KMS-11 (cell line): ENCODE measurements around the gene APBB1IP.

ENCODE experiments used
- H2AFZ ChIP-seq: fragments of 200-600 bp; sonication (generic); 2 replicates; pipeline ENCODE4 v1.6.1; 2016; ENCODE audit warnings: antibody characterized with exemption, mixed run types, low read depth
- H3K27ac ChIP-seq: fragments of 200-600 bp; sonication (generic); 2 replicates; pipeline ENCODE4 v1.6.1; 2016; ENCODE audit warnings: mild to moderate bottlenecking, mixed run types
- H3K27me3 ChIP-seq: fragments of 200-600 bp; sonication (generic); 2 replicates; pipeline ENCODE4 v1.6.1; 2017; ENCODE audit warnings: mild to moderate bottlenecking, low read depth, mixed run types, moderate library complexity; ENCODE audit not compliant: insufficient read depth
- H3K36me3 ChIP-seq: fragments of 200-600 bp; sonication (generic); 2 replicates; pipeline ENCODE4 v1.6.1; 2017; ENCODE audit warnings: mild to moderate bottlenecking, mixed run types; ENCODE audit not compliant: insufficient read depth
- H3K4me1 ChIP-seq: fragments of 200-600 bp; sonication (generic); 2 replicates; pipeline ENCODE4 v1.6.1; 2016; ENCODE audit warnings: mild to moderate bottlenecking, low read depth, mixed run types; ENCODE audit not compliant: poor library complexity, severe bottlenecking
- H3K4me2 ChIP-seq: fragments of 200-600 bp; sonication (generic); 2 replicates; pipeline ENCODE4 v1.7.0; 2016; ENCODE audit warnings: mild to moderate bottlenecking, mixed run types
- H3K4me3 ChIP-seq: fragments of 200-600 bp; sonication (generic); IDR thresholded peaks from 2 replicates; pipeline ENCODE4 v1.6.1; 2017; ENCODE audit warnings: low read depth, low read length, mixed read lengths; ENCODE audit not compliant: insufficient read depth
- H3K79me2 ChIP-seq: fragments of 200-600 bp; sonication (generic); 2 replicates; pipeline ENCODE4 v1.6.1; 2016; ENCODE audit warnings: low read depth, mixed run types; ENCODE audit not compliant: insufficient read depth
- H3K9ac ChIP-seq: fragments of 200-600 bp; sonication (generic); 2 replicates; pipeline ENCODE4 v1.6.1; 2016; ENCODE audit warnings: mild to moderate bottlenecking, mixed run types
- H4K20me1 ChIP-seq: fragments of 200-600 bp; sonication (generic); 2 replicates; pipeline ENCODE4 v1.6.1; 2016; ENCODE audit warnings: mild to moderate bottlenecking, mixed run types; ENCODE audit not compliant: insufficient read depth
- TF ChIP-seq, protein P1 (sequence below): fragments of 200-600 bp; sonication (generic); conservative IDR thresholded peaks from 2 replicates; pipeline ENCODE4 v1.6.1; 2017; ENCODE audit warnings: low read depth, mild to moderate bottlenecking, antibody characterized with exemption, low read length, moderate library complexity, mixed read lengths

The APBB1IP gene

DNA sequence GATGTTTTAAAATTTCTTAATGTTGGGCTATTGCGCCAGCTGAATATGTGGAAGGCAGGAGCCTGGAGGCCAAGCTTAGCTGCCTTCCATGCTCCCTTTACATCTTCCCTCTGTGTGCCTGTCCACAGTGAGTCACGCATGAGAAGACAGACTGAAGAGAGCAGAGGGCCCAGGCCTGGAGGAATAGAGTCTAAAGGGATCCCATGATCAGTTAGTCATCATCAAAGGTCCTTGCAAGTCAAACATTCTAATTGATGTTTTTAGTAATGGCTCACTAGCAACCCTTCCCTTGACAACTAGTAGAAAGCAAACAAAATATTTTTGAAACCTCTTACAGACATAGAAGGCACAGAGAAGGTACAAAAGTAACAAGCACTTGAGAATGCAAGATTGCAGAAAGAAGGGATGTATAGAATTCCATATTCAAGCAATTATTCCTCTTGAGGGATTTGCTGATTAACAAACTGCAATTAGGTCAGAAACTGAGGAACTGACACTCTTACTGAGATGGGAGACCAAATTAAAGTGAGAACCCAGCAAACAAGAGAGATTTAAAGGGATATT lies 30.7 kb upstream of the APBB1IP start:
- H2AFZ ChIP-seq = no peak overlapping the region

GRCh38 chr10:26408858-26409494 lies 29.2 kb upstream of the APBB1IP start:
- H3K4me1 ChIP-seq = no peaks in the 10 kb centered on the region
- H3K36me3 ChIP-seq = no peaks in the 10 kb centered on the region
- no peak overlapping the region for H3K4me2 ChIP-seq
- TF ChIP-seq, protein P1, sequence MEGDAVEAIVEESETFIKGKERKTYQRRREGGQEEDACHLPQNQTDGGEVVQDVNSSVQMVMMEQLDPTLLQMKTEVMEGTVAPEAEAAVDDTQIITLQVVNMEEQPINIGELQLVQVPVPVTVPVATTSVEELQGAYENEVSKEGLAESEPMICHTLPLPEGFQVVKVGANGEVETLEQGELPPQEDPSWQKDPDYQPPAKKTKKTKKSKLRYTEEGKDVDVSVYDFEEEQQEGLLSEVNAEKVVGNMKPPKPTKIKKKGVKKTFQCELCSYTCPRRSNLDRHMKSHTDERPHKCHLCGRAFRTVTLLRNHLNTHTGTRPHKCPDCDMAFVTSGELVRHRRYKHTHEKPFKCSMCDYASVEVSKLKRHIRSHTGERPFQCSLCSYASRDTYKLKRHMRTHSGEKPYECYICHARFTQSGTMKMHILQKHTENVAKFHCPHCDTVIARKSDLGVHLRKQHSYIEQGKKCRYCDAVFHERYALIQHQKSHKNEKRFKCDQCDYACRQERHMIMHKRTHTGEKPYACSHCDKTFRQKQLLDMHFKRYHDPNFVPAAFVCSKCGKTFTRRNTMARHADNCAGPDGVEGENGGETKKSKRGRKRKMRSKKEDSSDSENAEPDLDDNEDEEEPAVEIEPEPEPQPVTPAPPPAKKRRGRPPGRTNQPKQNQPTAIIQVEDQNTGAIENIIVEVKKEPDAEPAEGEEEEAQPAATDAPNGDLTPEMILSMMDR = no peak
- H3K27me3 ChIP-seq = no peaks in the 10 kb centered on the region
- no peak overlapping the region for H3K4me3 ChIP-seq
- H3K79me2 ChIP-seq = no peaks in the 10 kb centered on the region
- H4K20me1 ChIP-seq = no peaks in the 10 kb centered on the region
- H2AFZ ChIP-seq = no peak overlapping the region
- H3K9ac ChIP-seq = no peak overlapping the region
- H3K27ac ChIP-seq = no peak overlapping the region

More for the DNA sequence above, 30.7 kb upstream of the APBB1IP start:
- TF ChIP-seq, protein P1 = no peak
- Histone ChIP-seq H4K20me1 (no peaks in the 10 kb centered on the region), H3K79me2 (no peaks in the 10 kb centered on the region), H3K4me1 (no peaks in the 10 kb centered on the region), H3K9ac (no peak overlapping the region), H3K36me3 (no peaks in the 10 kb centered on the region), H3K4me2 (no peak overlapping the region), H3K27me3 (no peaks in the 10 kb centered on the region), H3K27ac (no peak overlapping the region), H3K4me3 (no peak overlapping the region)

- no peaks in the 10 kb centered on the region for H3K4me1 ChIP-seq
- H4K20me1 ChIP-seq = no peaks in the 10 kb centered on the region
- no peak overlapping the region for H3K4me2 ChIP-seq
- TF ChIP-seq, protein P1 = no peak
- H2AFZ ChIP-seq = no peak overlapping the region
- no peaks in the 10 kb centered on the region for H3K79me2 ChIP-seq
- no peaks in the 10 kb centered on the region for H3K36me3 ChIP-seq
- no peak overlapping the region for H3K27ac ChIP-seq
- H3K27me3 ChIP-seq = no peaks in the 10 kb centered on the region
- H3K9ac ChIP-seq = no peak overlapping the region
- no peak overlapping the region for H3K4me3 ChIP-seq
These were observed 27.8 kb upstream of the APBB1IP start for GRCh38 chr10:26410356-26410755.

DNA sequence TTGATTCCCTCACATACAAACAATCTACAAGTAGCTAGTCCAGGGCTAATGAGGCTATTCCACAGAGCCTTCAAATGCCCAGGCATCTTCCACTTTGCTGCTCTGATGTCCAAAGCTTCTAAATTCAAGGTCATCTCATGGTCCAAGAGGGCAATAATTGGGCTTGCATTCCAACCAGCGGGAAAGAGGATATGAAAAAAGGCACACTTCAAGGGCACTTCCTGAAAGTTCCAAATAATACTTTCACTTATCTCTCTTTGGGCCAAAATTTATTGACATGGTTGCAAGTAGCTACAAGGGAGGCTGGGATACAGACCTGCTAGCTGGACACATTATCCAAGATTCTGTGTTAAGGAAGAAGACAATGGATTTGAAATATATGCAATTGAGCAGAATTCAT lies 25.2 kb upstream of the APBB1IP start:
- no peaks in the 10 kb centered on the region for H3K4me1 ChIP-seq
- H3K27me3 ChIP-seq = no peaks in the 10 kb centered on the region
- H3K9ac ChIP-seq = no peak overlapping the region
- TF ChIP-seq, protein P1 = no peak
- no peak overlapping the region for H2AFZ ChIP-seq
- H4K20me1 ChIP-seq = no peaks in the 10 kb centered on the region
- H3K4me3 ChIP-seq = no peak overlapping the region
- no peak overlapping the region for H3K27ac ChIP-seq
- H3K4me2 ChIP-seq = no peak overlapping the region
- H3K79me2 ChIP-seq = no peaks in the 10 kb centered on the region
- H3K36me3 ChIP-seq = no peaks in the 10 kb centered on the region
